Measurements from ENCODE around the gene SLC24A4.

SLC24A4 gene

GRCh38 chr14:92451245-92451644 lies 128.3 kb downstream of the SLC24A4 start:
- TF ChIP-seq CTCF (IDR thresholded peaks at IDR 0.05; ENCODE audit: low read depth, low read length, poor library complexity, severe bottlenecking) = no peak
- TF ChIP-seq EZH2phosphoT487 (IDR thresholded peaks at IDR 0.05; ENCODE audit: borderline replicate concordance, low read length) = no peak
- no peaks in the 10 kb centered on the region for H3K79me2 ChIP-seq (ENCODE audit: control insufficient read depth, low read length)
- no peaks in the 10 kb centered on the region for H3K36me3 ChIP-seq (ENCODE audit: control insufficient read depth, low read length)
- no peaks in the 10 kb centered on the region for H3K9me2 ChIP-seq (replicated peaks; ENCODE audit: control insufficient read depth, low read length)
- no peak overlapping the region for H3K4me3 ChIP-seq (ENCODE audit: low read length)
- H4K20me1 ChIP-seq (ENCODE audit: control insufficient read depth, insufficient read depth, low read depth, low read length) = no peaks in the 10 kb centered on the region
- no peaks in the 10 kb centered on the region for H3K9me3 ChIP-seq (ENCODE audit: control insufficient read depth, insufficient read depth, low read length)
- H3K27me3 ChIP-seq (ENCODE audit: control insufficient read depth, low read length) = no peaks in the 10 kb centered on the region
- H3K27ac ChIP-seq (ENCODE audit: low read depth, low read length) = no peak overlapping the region
- H3F3A ChIP-seq (ENCODE audit: control insufficient read depth, insufficient read depth) = no peaks in the 10 kb centered on the region
- no peaks in the 10 kb centered on the region for H3K4me1 ChIP-seq (ENCODE audit: control insufficient read depth, low read length)
- no peak overlapping the region for H3K4me2 ChIP-seq (ENCODE audit: low read length)

- no peak overlapping the region for H3K27ac ChIP-seq (ENCODE audit: low read depth, low read length)
- no peak for TF ChIP-seq EZH2phosphoT487 (IDR thresholded peaks at IDR 0.05; ENCODE audit: borderline replicate concordance, low read length)
- TF ChIP-seq CTCF (IDR thresholded peaks at IDR 0.05; ENCODE audit: low read depth, low read length, poor library complexity, severe bottlenecking) = no peak
- no peaks in the 10 kb centered on the region for H4K20me1 ChIP-seq (ENCODE audit: control insufficient read depth, insufficient read depth, low read depth, low read length)
- H3K4me1 ChIP-seq (ENCODE audit: control insufficient read depth, low read length) = no peaks in the 10 kb centered on the region
- no peak overlapping the region for H3K4me3 ChIP-seq (ENCODE audit: low read length)
- H3K4me2 ChIP-seq (ENCODE audit: low read length) = no peak overlapping the region
- H3K27me3 ChIP-seq (ENCODE audit: control insufficient read depth, low read length) = no peaks in the 10 kb centered on the region
- H3K9me3 ChIP-seq (ENCODE audit: control insufficient read depth, insufficient read depth, low read length) = no peaks in the 10 kb centered on the region
- no peaks in the 10 kb centered on the region for H3F3A ChIP-seq (ENCODE audit: control insufficient read depth, insufficient read depth)
- H3K9me2 ChIP-seq (replicated peaks; ENCODE audit: control insufficient read depth, low read length) = no peaks in the 10 kb centered on the region
- no peaks in the 10 kb centered on the region for H3K36me3 ChIP-seq (ENCODE audit: control insufficient read depth, low read length)
- no peaks in the 10 kb centered on the region for H3K79me2 ChIP-seq (ENCODE audit: control insufficient read depth, low read length)
These were observed 128.8 kb downstream of the SLC24A4 start for GRCh38 chr14:92451755-92452154.

- no peak for TF ChIP-seq CTCF (IDR thresholded peaks at IDR 0.05; ENCODE audit: low read depth, low read length, poor library complexity, severe bottlenecking)
- TF ChIP-seq EZH2phosphoT487 (IDR thresholded peaks at IDR 0.05; ENCODE audit: borderline replicate concordance, low read length) = no peak
- H3K4me3 ChIP-seq (ENCODE audit: low read length) = no peak overlapping the region
- no peaks in the 10 kb centered on the region for H3K9me3 ChIP-seq (ENCODE audit: control insufficient read depth, insufficient read depth, low read length)
- no peaks in the 10 kb centered on the region for H4K20me1 ChIP-seq (ENCODE audit: control insufficient read depth, insufficient read depth, low read depth, low read length)
- no peaks in the 10 kb centered on the region for H3F3A ChIP-seq (ENCODE audit: control insufficient read depth, insufficient read depth)
- no peaks in the 10 kb centered on the region for H3K4me1 ChIP-seq (ENCODE audit: control insufficient read depth, low read length)
- no peaks in the 10 kb centered on the region for H3K36me3 ChIP-seq (ENCODE audit: control insufficient read depth, low read length)
- no peaks in the 10 kb centered on the region for H3K9me2 ChIP-seq (replicated peaks; ENCODE audit: control insufficient read depth, low read length)
- H3K79me2 ChIP-seq (ENCODE audit: control insufficient read depth, low read length) = no peaks in the 10 kb centered on the region
- H3K27me3 ChIP-seq (ENCODE audit: control insufficient read depth, low read length) = no peaks in the 10 kb centered on the region
- H3K4me2 ChIP-seq (ENCODE audit: low read length) = no peak overlapping the region
- no peak overlapping the region for H3K27ac ChIP-seq (ENCODE audit: low read depth, low read length)
These were observed 129.5 kb downstream of the SLC24A4 start for GRCh38 chr14:92452471-92452870.

- Histone ChIP-seq H3K27me3 (ENCODE audit: control insufficient read depth, low read length) (no peaks in the 10 kb centered on the region), H3K79me2 (ENCODE audit: control insufficient read depth, low read length) (no peaks in the 10 kb centered on the region), H4K20me1 (ENCODE audit: control insufficient read depth, insufficient read depth, low read depth, low read length) (no peaks in the 10 kb centered on the region), H3K36me3 (ENCODE audit: control insufficient read depth, low read length) (no peaks in the 10 kb centered on the region), H3K4me2 (ENCODE audit: low read length) (no peak overlapping the region), H3K4me1 (ENCODE audit: control insufficient read depth, low read length) (no peaks in the 10 kb centered on the region), H3F3A (ENCODE audit: control insufficient read depth, insufficient read depth) (no peaks in the 10 kb centered on the region), H3K9me3 (ENCODE audit: control insufficient read depth, insufficient read depth, low read length) (no peaks in the 10 kb centered on the region), H3K27ac (ENCODE audit: low read depth, low read length) (no peak overlapping the region), H3K9me2 (replicated peaks; ENCODE audit: control insufficient read depth, low read length) (no peaks in the 10 kb centered on the region), H3K4me3 (ENCODE audit: low read length) (no peak overlapping the region)
- no peak for TF ChIP-seq EZH2phosphoT487 (IDR thresholded peaks at IDR 0.05; ENCODE audit: borderline replicate concordance, low read length)
- no peak for TF ChIP-seq CTCF (IDR thresholded peaks at IDR 0.05; ENCODE audit: low read depth, low read length, poor library complexity, severe bottlenecking)
These were observed 130.7 kb downstream of the SLC24A4 start for GRCh38 chr14:92453691-92454090.
